Activated CD4-positive, alpha-beta T cell treated with anti-CD3 and anti-CD28 coated beads, Interleukin-2, amount 50 U/mL, for 24 hours (primary cell): Measurements from ENCODE around the gene LAG3.
A peak's percentile ranks its signal among the peaks of the same experiment; 100 is the strongest.

Source experiments
- DNase-seq, 2 donors: peaks; one replicate each; pipeline ENCODE4 v3.0.0-alpha.2; 2020; ENCODE audit warnings: low read depth in 1 of 2, low spot score in 1 of 2

LAG3 gene

DNA sequence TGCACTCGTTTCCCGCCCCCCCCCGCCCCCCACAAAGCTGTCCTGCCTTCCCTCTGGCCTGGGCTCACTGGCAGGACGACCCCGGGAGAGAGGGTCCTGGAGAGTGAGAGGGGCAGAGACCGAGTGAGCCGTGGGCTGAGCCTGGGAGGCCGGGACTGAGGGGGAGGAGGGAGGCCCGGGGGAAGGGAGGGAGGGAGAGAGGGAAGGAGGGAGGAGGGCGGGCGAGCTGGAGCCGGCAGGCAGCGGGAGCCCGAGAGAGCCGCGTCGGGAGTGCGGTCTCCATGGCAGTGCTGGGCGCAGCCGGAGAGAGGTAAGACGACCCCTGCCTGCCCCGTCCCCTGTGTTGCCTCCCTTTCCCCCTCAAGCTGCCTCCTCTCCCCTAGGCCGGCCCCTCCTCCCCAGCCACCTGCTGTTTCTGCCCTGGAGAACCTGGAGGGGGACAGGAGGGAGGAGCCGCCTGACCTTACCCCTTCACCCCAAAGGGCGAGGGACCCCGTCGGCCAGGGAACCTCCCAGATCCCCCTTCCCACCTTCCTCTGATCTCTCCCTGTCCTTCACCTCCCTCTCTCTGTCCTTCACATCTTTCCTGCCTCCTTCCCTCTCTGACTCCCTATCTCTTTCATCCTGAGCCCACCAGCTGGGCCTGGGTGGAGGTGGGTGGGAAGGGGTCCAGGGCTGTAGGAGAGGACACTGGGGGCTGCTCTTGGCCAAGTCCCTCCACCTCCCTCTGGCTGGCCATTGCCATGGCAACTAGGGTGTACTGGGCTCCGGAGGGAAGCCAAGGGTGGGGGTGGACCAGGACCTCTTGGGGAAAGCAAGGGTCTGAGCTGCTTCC, 49.5 kb downstream of the LAG3 start, which contains the start of gene GPR162:
Gene GPR162, plus strand, starts transcription at position 231 of the 835 bp plus-strand sequence. CDS start 2,078 bp downstream, outside the sequence.
- DNase-seq = no peak

DNA sequence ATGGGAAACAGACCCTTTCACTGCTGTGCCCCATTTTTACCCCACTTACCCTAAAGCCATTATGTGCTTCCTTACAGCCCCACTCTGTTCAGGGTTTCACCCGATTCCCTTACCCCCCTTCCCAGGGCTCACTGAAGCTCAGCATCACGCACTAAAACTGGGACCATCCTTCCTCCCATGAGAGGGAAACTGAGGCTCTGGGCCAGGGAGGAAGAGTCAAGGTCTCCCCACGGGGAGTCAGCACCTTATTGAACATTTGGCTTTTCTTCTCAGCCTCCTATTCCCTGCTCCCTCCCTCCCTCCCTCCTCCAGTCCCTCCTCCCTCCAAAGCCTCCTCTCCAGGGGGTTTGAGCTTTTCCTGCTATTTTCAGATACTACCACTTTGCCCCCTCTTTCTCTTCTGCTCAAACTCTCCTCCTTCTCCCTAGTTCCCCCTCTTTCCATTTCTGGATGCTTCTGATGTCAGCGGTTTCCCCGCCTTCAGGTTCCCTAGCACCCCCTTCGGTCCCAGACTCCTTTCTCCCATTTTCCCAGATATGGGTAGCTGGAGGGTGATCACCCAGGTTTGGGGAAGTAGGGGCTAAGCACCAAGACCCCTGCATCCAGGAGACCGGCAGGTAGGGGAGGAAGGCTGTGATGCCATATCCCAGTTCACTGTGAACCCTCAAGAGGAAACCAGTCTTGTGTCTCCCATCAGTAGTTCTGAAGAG, 50.3 kb downstream of the LAG3 start:
- no peak for DNase-seq

DNA sequence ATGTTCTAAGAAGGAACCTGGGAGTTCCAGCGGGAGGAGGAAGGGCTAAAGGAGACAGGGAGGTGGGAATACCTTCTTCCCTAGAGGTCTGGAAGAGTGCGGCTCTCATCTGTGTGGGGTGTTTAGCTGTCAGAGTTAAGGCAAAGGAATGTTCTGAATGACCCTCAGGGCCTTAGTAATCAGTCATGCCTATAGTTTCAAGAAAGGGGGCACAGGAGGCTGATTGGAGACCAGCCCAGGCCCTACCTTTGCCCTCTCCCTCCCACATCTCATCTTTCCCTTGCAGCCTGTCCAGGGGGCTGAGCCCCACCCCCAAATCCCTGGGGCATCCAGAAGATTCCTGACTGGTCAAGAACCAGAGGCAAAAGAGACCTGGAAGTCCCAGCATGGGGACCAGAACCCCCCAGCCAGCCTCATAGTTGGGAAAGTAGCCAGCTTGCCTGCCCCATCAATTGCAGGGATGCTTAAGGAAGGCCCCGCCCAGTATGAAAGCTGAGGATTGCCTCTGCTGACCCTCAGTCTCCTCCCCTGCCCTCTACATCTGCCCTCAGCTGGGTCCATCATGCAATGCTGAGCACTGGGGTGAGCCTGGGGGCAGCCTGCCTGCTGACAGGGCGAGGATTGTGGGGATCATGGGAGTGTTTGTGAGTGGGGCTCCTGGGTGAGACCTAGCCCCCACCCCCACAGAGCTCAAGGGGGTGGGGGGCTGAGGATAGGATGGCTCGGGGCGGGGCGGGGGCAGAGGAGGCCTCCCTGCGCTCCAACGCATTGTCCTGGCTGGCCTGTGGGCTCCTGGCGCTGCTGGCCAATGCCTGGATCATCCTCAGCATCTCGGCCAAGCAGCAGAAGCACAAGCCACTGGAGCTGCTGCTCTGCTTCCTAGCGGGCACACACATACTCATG, 51.1 kb downstream of the LAG3 start:
- DNase-seq = no peak

DNA sequence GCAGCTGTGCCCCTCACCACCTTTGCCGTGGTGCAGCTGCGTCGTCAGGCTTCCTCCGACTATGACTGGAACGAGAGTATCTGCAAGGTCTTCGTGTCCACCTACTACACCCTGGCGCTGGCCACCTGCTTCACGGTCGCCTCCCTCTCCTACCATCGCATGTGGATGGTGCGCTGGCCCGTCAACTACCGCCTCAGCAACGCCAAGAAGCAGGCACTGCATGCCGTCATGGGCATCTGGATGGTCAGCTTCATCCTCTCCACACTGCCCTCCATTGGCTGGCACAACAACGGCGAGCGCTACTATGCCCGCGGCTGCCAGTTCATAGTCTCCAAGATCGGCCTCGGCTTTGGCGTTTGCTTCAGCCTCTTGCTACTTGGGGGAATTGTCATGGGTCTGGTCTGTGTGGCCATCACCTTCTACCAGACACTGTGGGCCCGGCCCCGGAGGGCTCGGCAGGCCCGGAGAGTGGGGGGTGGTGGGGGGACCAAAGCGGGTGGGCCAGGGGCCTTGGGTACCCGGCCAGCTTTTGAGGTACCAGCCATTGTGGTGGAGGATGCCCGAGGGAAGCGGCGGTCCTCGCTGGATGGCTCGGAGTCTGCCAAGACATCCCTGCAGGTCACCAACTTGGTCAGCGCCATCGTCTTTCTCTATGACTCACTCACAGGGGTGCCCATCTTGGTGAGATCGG, 51.9 kb downstream of the LAG3 start:
- DNase-seq = no peak

DNA sequence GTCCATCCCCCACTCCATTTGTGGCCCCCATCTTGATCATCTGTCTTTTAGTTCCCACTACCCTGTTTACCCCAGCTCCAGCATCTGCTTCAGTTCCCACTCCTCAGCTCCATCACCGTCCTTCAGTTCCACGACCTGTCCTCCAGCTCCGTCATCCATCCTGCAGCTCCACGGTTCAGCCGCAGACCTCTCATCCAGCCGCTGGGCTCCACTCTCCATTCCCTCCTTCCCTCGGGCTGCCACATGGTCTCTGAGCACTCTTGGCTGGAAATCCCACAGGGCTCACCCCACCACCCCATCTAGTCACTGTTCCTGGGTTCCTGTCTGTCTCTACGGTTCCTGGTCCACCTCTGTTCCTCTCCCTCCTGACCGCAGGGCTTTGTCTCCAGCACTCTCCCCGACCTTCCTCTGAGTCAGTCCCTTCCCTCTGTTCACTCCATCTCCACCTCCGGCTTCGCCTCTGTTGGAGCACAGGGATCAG, 52.6 kb downstream of the LAG3 start:
- DNase-seq = no peak

DNA sequence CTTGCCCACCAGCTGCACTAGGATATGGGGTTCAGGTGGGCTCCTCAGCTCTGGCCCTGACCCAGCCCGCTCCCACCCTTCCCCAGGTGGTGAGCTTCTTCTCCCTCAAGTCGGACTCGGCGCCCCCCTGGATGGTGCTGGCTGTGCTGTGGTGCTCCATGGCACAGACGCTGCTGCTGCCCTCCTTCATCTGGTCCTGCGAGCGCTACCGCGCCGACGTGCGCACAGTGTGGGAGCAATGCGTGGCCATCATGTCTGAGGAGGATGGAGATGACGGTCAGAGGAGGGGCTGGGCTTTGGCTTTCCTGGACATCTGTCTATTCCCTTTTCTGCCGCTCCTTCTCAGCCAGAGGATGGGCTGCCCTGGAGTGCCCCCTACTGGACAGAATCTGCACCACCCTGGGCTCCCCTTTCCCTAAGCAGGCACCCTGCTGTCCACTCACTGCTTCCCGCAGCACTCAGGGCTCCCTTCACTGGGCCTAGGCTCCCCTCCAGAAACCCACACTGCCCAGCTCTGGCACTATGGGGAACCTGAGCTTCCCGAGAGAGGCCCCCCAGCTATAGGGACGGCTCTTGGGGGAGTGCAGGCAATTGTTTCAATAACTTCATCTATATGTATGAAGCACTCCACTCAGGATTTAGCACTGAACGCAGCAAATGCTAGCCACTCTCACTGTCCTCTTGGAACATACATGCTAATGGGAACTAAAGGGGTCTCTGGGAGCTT, 53.2 kb downstream of the LAG3 start:
- peak; percentile 77 to 78 for DNase-seq

DNA sequence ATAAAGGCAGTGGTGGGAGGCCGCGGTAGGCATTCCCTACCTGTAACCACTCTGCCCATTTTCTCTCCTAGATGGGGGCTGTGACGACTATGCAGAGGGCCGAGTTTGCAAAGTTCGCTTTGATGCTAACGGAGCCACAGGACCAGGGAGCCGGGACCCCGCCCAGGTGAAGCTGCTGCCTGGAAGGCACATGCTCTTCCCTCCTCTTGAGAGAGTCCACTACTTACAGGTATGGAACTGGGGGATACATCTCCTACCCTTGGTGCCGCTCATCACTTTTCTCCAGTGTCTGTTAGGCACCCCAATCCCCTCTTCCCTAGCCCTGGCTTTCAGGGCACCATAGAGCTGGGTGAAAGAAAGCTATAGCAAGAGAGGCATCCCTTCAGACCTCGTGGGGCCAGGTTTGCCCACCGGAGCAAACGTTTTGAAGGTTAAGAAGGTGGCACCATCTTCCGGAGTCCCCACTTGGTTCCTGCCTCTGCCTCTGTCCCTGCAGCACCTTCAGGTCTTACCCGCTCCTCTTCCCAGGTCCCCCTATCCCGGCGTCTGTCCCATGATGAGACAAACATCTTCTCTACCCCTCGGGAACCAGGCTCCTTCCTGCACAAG, 53.9 kb downstream of the LAG3 start:
- no peak for DNase-seq

DNA sequence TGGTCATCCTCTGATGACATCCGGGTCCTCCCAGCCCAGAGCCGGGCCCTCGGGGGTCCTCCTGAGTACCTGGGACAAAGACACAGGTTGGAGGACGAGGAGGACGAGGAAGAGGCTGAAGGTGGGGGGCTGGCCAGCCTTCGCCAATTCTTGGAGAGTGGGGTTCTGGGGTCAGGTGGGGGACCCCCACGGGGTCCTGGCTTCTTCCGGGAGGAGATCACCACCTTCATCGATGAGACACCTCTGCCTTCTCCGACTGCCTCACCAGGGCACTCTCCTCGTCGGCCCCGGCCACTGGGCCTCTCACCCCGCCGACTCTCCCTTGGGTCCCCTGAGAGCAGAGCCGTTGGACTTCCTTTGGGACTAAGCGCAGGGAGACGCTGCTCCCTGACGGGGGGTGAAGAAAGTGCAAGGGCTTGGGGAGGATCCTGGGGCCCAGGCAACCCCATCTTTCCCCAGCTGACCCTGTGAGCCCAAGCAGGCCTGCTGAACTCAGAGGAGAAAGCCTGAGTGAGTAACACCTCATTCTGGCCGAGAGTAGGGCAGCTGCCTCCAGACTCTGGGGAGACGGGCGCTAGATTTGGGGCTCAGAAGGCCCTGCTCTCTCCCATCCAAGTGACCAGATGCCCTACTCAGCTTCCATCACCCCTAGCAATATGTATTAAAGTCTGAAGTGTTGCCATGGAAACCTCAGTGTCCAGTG, 54.6 kb downstream of the LAG3 start:
- DNase-seq = no peak

DNA sequence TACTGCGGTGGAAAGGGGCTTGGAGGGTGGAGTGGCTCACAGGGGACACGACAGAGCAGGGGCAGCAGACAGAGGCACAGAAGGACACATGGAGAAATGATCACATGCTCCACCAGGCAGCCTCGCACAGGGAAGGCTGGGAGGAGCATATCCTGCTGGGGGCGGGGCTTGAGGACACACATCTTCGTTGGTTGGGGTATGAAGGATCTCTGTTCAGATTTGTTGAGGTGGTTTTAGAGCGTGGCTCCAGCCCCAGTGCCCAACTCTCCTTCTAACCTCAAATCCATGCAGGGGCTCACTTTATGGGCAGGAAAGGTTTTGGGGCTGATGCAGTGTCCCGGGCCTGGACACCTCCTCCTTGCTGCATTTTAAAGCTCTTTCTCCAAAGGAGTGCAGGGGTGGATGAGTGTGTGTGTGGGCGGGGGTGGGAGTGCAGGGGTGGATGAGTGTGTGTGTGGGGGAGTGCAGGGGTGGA, 55.2 kb downstream of the LAG3 start:
- DNase-seq = peak in 1 of 2 donors; percentile 29
